PFSK-1 (cell line): Measurements from ENCODE around the gene GPR107.

ENCODE experiments used
- FOXP2 ChIP-seq: optimal IDR thresholded peaks from 2 replicates; pipeline ENCODE3; 2011; ENCODE audit warnings: borderline replicate concordance, control low read depth, inconsistent platforms; ENCODE audit not compliant: insufficient read depth; ENCODE audit errors: extremely low read length, extremely low read depth
- POLR2AphosphoS5 ChIP-seq: IDR thresholded peaks from 2 replicates; pipeline ENCODE4 v1.6.1; 2012; ENCODE audit warnings: low read depth, mild to moderate bottlenecking, control low read depth, low read length, moderate library complexity
- TAF1 ChIP-seq: IDR thresholded peaks from 2 replicates; pipeline ENCODE4 v1.6.1; 2012; ENCODE audit warnings: low read length, control low read depth, borderline replicate concordance; ENCODE audit not compliant: insufficient read depth
- TF ChIP-seq, protein P1 (sequence below), 2 experiments: IDR thresholded peaks; 2 replicates each; pipeline versions ENCODE4 v1.6.1 to v1.8.0; 2011 to 2012; ENCODE audit warnings: low read depth in 2 of 2, low read length in 2 of 2, control low read depth in 1 of 2, inconsistent platforms in 1 of 2, mild to moderate bottlenecking in 1 of 2, moderate library complexity in 1 of 2; ENCODE audit not compliant: insufficient read depth in 1 of 2

DNA sequence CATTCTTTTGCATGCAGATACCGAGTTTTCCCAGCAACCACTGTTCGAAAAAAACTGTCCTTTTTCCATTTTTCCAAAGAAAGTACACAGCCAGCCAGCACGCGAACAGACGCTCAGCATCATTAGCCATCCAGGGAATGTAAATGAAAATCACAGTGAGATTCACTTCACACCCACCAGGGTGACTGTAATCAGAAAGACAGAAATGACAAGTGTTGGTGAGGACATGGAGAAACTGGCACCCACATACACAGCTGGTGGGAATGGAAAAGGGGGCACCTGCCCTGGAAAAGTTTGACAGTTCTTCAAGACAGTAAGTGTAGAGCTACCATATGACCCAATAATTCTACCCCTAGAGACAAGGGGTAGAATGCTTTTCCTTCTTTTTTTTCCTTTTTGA is 93.5 kb downstream of the GPR107 start:
- TF ChIP-seq POLR2AphosphoS5 (no peak), TAF1 (no peak), FOXP2 (no peak)
- TF ChIP-seq, protein P1, sequence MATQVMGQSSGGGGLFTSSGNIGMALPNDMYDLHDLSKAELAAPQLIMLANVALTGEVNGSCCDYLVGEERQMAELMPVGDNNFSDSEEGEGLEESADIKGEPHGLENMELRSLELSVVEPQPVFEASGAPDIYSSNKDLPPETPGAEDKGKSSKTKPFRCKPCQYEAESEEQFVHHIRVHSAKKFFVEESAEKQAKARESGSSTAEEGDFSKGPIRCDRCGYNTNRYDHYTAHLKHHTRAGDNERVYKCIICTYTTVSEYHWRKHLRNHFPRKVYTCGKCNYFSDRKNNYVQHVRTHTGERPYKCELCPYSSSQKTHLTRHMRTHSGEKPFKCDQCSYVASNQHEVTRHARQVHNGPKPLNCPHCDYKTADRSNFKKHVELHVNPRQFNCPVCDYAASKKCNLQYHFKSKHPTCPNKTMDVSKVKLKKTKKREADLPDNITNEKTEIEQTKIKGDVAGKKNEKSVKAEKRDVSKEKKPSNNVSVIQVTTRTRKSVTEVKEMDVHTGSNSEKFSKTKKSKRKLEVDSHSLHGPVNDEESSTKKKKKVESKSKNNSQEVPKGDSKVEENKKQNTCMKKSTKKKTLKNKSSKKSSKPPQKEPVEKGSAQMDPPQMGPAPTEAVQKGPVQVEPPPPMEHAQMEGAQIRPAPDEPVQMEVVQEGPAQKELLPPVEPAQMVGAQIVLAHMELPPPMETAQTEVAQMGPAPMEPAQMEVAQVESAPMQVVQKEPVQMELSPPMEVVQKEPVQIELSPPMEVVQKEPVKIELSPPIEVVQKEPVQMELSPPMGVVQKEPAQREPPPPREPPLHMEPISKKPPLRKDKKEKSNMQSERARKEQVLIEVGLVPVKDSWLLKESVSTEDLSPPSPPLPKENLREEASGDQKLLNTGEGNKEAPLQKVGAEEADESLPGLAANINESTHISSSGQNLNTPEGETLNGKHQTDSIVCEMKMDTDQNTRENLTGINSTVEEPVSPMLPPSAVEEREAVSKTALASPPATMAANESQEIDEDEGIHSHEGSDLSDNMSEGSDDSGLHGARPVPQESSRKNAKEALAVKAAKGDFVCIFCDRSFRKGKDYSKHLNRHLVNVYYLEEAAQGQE (IDR thresholded peaks at IDR 0.05; ENCODE audit: insufficient read depth in 1 of 2, low read depth in 2 of 2, low read length in 2 of 2): no peak
